Measurements from ENCODE around the gene MCL1. TPM values are rescaled to one million over a fixed set of nuclear protein-coding genes. Genes with fewer than 3 reads are reported as not detected.
"Not testable (repeated sequence)": the region's sequence is repeated elsewhere in the genome, so short reads cannot be mapped to it uniquely, and the experiment has no call there.

Gene MCL1
- total and polyA plus RNA-seq, 10 of the 15 experiments (the other 5 are each of a cell fraction or from before 2014, with no cell fraction given): 18.1 to 148 (median 86.4) TPM

- ChIA-PET SMC1A (ENCODE audit: uncharacterized antibody, unreplicated experiment) (interaction anchor here (1.4 to 13.6 kb wide), 3 partner anchors 18 to 341 kb away, joined by 3 to 388 read pairs (median 20); no protein-coding TSS in a partner anchor), POLR2A (interaction anchor here (10.5 kb wide), 1 partner anchor 16 kb away, joined by 324 read pairs; no protein-coding TSS in a partner anchor), CTCF (interaction anchor here (0.6 to 16.3 kb wide), 4 partner anchors 18 to 40 kb away, joined by 3 to 289 read pairs (median 18); no protein-coding TSS in a partner anchor), RAD21 (ENCODE audit: unreplicated experiment) (interaction anchor here (14.4 kb wide), 1 partner anchor 16 kb away, joined by 387 read pairs; no protein-coding TSS in a partner anchor)
- in situ Hi-C loops (cut with MboI); FAIRE-seq; ATAC-seq; H3K27ac ChIP-seq (ENCODE audit: control insufficient read depth, insufficient read depth); H3K4me1 ChIP-seq (ENCODE audit: control insufficient read depth, insufficient read depth, low read length); BruUV-seq (replicated peaks); H3K4me3 ChIP-seq; H3K27me3 ChIP-seq (replicated peaks in 1 of 2; ENCODE audit: control insufficient read depth in 2 of 2, insufficient read depth in 2 of 2, low read length in 1 of 2); intact Hi-C loops (cut with micrococcal nuclease; ENCODE audit: unreplicated experiment); H3K36me3 ChIP-seq (ENCODE audit: control insufficient read depth in 2 of 2, insufficient read depth in 2 of 2, low read length in 1 of 2); H3K4me2 ChIP-seq (ENCODE audit: control insufficient read depth, insufficient read depth); H3K9ac ChIP-seq (ENCODE audit: control insufficient read depth, insufficient read depth, low read length); H3K9me3 ChIP-seq (replicated peaks; ENCODE audit: control insufficient read depth, insufficient read depth, low read length); DNase-seq (ENCODE audit: low read depth, low spot score); H2AFZ ChIP-seq (ENCODE audit: control insufficient read depth, low read depth, low read length); H4K20me1 ChIP-seq (ENCODE audit: control insufficient read depth, insufficient read depth): not testable (repeated sequence)
- 98% methylated on average over 7 of the region's 7 CpGs for WGBS (ENCODE audit: insufficient coverage, insufficient replicate concordance, low lambda C conversion rate, missing lambda C conversion rate)
- H3K79me2 ChIP-seq (ENCODE audit: control insufficient read depth, insufficient read depth, low read length): peaks cover 38% of the 10 kb centered on the region
Measured at GRCh38 chr1:150581437-150581836, 2.0 kb upstream of the MCL1 start.

GRCh38 chr1:150580966-150581365, 1.6 kb upstream of the MCL1 start:
- peaks cover 43% of the 10 kb centered on the region for H3K79me2 ChIP-seq (ENCODE audit: control insufficient read depth, insufficient read depth, low read length)
- 83% methylated on average over 3 of the region's 3 CpGs for WGBS (ENCODE audit: insufficient coverage, insufficient replicate concordance, low lambda C conversion rate, missing lambda C conversion rate)
- H3K4me3 ChIP-seq: not testable (repeated sequence)

More at GRCh38 chr1:150580966-150581365, 1.6 kb upstream of the MCL1 start:
- DNase-seq (ENCODE audit: low read depth, low spot score); H3K27me3 ChIP-seq (replicated peaks in 1 of 2; ENCODE audit: control insufficient read depth in 2 of 2, insufficient read depth in 2 of 2, low read length in 1 of 2); in situ Hi-C loops (cut with MboI); H3K9me3 ChIP-seq (replicated peaks; ENCODE audit: control insufficient read depth, insufficient read depth, low read length); H2AFZ ChIP-seq (ENCODE audit: control insufficient read depth, low read depth, low read length); BruUV-seq (replicated peaks); H3K27ac ChIP-seq (ENCODE audit: control insufficient read depth, insufficient read depth); ATAC-seq; H3K9ac ChIP-seq (ENCODE audit: control insufficient read depth, insufficient read depth, low read length); FAIRE-seq; H3K4me1 ChIP-seq (ENCODE audit: control insufficient read depth, insufficient read depth, low read length); H4K20me1 ChIP-seq (ENCODE audit: control insufficient read depth, insufficient read depth); H3K36me3 ChIP-seq (ENCODE audit: control insufficient read depth in 2 of 2, insufficient read depth in 2 of 2, low read length in 1 of 2); H3K4me2 ChIP-seq (ENCODE audit: control insufficient read depth, insufficient read depth); intact Hi-C loops (cut with micrococcal nuclease; ENCODE audit: unreplicated experiment): not testable (repeated sequence)
- CTCF ChIA-PET: interaction anchor here (0.6 to 16.3 kb wide), 6 partner anchors 10 to 48 kb away, joined by 3 to 289 read pairs (median 10); partner anchors contain the start of gene ENSA
- POLR2A ChIA-PET: interaction anchor here (10.5 kb wide), 1 partner anchor 15 kb away, joined by 324 read pairs; no protein-coding TSS in a partner anchor
- RAD21 ChIA-PET (ENCODE audit: unreplicated experiment): interaction anchor here (5.7 to 14.4 kb wide), 2 partner anchors 16 to 116 kb away, joined by 20 to 387 read pairs; partner anchors contain the start of gene GOLPH3L
- SMC1A ChIA-PET (ENCODE audit: uncharacterized antibody, unreplicated experiment): interaction anchor here (1.1 to 13.6 kb wide), 6 partner anchors 9 to 341 kb away, joined by 3 to 388 read pairs (median 6); no protein-coding TSS in a partner anchor
